Hepatocyte (in vitro differentiated cells): ENCODE results near the gene ANKRD7. TPM values are rescaled to one million over a fixed set of nuclear protein-coding genes. Genes with fewer than 3 reads are reported as not detected.

Experiments used
- DNase-seq: peaks from one replicate; pipeline ENCODE4 v3.0.0-alpha.2; 2016; ENCODE audit warnings: low spot score
- H2AFZ ChIP-seq: fragments of 200-600 bp; sonication (generic); 2 replicates; pipeline ENCODE4 v1.6.0; 2016; ENCODE audit warnings: antibody characterized with exemption, mild to moderate bottlenecking
- H3K27ac ChIP-seq: fragments of 200-600 bp; sonication (generic); 2 replicates; pipeline ENCODE4 v1.5.1; 2016; ENCODE audit warnings: mild to moderate bottlenecking
- H3K27me3 ChIP-seq: fragments of 200-600 bp; sonication (generic); 2 replicates; pipeline ENCODE4 v1.6.1; 2016
- H3K36me3 ChIP-seq: fragments of 200-600 bp; sonication (generic); replicated peaks from 2 replicates; pipeline ENCODE4 v1.5.1; 2016; ENCODE audit warnings: low read depth; ENCODE audit not compliant: insufficient read depth
- H3K4me1 ChIP-seq: fragments of 200-600 bp; sonication (generic); 2 replicates; pipeline ENCODE4 v1.5.1; 2016; ENCODE audit warnings: mild to moderate bottlenecking, moderate library complexity; ENCODE audit not compliant: insufficient read depth
- H3K4me2 ChIP-seq: fragments of 200-600 bp; sonication (generic); 2 replicates; pipeline ENCODE4 v1.6.0; 2016
- H3K4me3 ChIP-seq: fragments of 200-600 bp; sonication (generic); 2 replicates; pipeline ENCODE4 v1.5.1; 2016; ENCODE audit warnings: mild to moderate bottlenecking
- H3K79me2 ChIP-seq: fragments of 200-600 bp; sonication (generic); 2 replicates; pipeline ENCODE4 v1.6.0; 2017; ENCODE audit warnings: mild to moderate bottlenecking
- H3K9me2 ChIP-seq: fragments of 200-600 bp; sonication (generic); replicated peaks from 2 replicates; pipeline ENCODE4 v1.6.0; 2017; ENCODE audit warnings: mild to moderate bottlenecking; ENCODE audit not compliant: insufficient read depth
- H3K9me3 ChIP-seq: fragments of 200-600 bp; sonication (generic); 2 replicates; pipeline ENCODE4 v1.5.1; 2016; ENCODE audit warnings: low read depth, mild to moderate bottlenecking
- H4K20me1 ChIP-seq: fragments of 200-600 bp; sonication (generic); 2 replicates; pipeline ENCODE4 v1.6.0; 2016; ENCODE audit warnings: mild to moderate bottlenecking; ENCODE audit not compliant: insufficient read depth, poor library complexity, severe bottlenecking
- EZH2 ChIP-seq: fragments of 200-600 bp; sonication (generic); IDR thresholded peaks from 2 replicates; pipeline ENCODE4 v1.6.1; 2016; ENCODE audit warnings: antibody characterized with exemption, mild to moderate bottlenecking, borderline replicate concordance
- EZH2phosphoT487 ChIP-seq: fragments of 200-600 bp; sonication (generic); IDR thresholded peaks from one replicate; pipeline ENCODE4 v1.6.1; 2018; ENCODE audit warnings: antibody characterized with exemption, mild to moderate bottlenecking, low read depth, moderate library complexity; ENCODE audit not compliant: unreplicated experiment, severe bottlenecking
- WGBS: methylation state at CpG from one replicate; pipeline ENCODE4 v1.1.6; 2016; ENCODE audit warnings: low lambda C conversion rate; ENCODE audit errors: missing lambda C conversion rate; 5-methylcytosine and 5-hydroxymethylcytosine counted together
- polyA plus RNA-seq: library from polyadenylated mRNA; unstranded; fragments of >200 nt; fragmentation: Nextera tagmentation; extraction: Ambion mirVana; gene quantifications from 2 replicates; pipeline ENCODE4 v1.2.1, GENCODE V29; 2016
- total RNA-seq: library from RNA; depleted of rRNA; stranded (reverse); fragments of >200 nt; gene quantifications from 2 replicates; pipeline ENCODE4 v1.2.3, GENCODE V29; 2014
- TF ChIP-seq, protein P1 (sequence below): fragments of 200-600 bp; sonication (generic); IDR thresholded peaks from 2 replicates; pipeline ENCODE4 v1.5.1; 2016; ENCODE audit warnings: antibody characterized with exemption, mild to moderate bottlenecking; ENCODE audit not compliant: poor library complexity

The ANKRD7 gene
- total and polyA plus RNA-seq, 2 experiments from 2014 or later, result 0.10 to 0.34 TPM

DNA sequence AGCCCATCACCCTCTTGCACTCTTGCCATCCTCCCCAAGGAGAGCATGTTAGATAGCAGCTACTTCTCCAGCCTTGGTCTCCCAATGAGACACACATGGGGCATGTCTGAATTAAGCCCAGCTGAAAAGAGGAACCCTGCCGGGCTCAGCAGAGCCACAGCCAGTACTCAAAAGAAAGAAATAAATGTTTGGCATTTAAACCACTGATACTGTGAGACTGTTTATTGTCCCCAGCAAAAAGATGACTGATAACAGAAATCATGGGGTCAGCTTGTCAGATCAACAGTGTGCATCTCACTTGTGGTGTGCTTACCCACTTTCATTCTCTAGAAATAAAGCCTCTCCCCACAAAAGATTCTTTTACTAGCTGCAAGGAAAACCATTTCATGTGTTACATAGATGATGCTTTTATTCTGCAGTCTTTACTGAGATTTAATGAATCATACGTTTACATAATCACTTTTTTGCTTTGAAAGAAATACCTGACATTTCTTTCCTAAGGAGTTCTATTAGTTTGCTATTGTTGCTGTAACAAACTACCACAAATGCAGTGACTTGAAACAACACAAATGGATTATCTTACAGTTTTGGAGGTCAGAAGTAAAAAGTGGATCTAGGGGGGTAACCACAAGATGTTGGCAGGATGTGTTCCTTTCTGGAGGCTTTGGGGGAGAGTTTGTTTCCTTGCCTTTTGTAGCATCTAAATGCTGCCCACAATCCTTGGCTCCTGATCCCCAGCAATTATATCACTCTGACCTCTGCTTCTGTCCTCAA, 20.9 kb downstream of the ANKRD7 start:
- no peaks in the 10 kb centered on the region for H3K36me3 ChIP-seq
- no peak overlapping the region for H3K4me2 ChIP-seq
- H3K27ac ChIP-seq, result no peak overlapping the region
- no peaks in the 10 kb centered on the region for H3K27me3 ChIP-seq
- no peak for DNase-seq
- no peaks in the 10 kb centered on the region for H4K20me1 ChIP-seq
- no peaks in the 10 kb centered on the region for H3K9me2 ChIP-seq
- no peaks in the 10 kb centered on the region for H3K9me3 ChIP-seq
- no peak overlapping the region for H3K4me3 ChIP-seq
- H2AFZ ChIP-seq, result no peak overlapping the region
- whole genome bisulfite sequencing, result 31% methylated on average over 2 of the region's 2 CpGs
- no peaks in the 10 kb centered on the region for H3K4me1 ChIP-seq
- TF ChIP-seq, protein P1, sequence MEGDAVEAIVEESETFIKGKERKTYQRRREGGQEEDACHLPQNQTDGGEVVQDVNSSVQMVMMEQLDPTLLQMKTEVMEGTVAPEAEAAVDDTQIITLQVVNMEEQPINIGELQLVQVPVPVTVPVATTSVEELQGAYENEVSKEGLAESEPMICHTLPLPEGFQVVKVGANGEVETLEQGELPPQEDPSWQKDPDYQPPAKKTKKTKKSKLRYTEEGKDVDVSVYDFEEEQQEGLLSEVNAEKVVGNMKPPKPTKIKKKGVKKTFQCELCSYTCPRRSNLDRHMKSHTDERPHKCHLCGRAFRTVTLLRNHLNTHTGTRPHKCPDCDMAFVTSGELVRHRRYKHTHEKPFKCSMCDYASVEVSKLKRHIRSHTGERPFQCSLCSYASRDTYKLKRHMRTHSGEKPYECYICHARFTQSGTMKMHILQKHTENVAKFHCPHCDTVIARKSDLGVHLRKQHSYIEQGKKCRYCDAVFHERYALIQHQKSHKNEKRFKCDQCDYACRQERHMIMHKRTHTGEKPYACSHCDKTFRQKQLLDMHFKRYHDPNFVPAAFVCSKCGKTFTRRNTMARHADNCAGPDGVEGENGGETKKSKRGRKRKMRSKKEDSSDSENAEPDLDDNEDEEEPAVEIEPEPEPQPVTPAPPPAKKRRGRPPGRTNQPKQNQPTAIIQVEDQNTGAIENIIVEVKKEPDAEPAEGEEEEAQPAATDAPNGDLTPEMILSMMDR, result no peak
- TF ChIP-seq EZH2phosphoT487 (no peak), EZH2 (no peak)
- no peaks in the 10 kb centered on the region for H3K79me2 ChIP-seq

DNA sequence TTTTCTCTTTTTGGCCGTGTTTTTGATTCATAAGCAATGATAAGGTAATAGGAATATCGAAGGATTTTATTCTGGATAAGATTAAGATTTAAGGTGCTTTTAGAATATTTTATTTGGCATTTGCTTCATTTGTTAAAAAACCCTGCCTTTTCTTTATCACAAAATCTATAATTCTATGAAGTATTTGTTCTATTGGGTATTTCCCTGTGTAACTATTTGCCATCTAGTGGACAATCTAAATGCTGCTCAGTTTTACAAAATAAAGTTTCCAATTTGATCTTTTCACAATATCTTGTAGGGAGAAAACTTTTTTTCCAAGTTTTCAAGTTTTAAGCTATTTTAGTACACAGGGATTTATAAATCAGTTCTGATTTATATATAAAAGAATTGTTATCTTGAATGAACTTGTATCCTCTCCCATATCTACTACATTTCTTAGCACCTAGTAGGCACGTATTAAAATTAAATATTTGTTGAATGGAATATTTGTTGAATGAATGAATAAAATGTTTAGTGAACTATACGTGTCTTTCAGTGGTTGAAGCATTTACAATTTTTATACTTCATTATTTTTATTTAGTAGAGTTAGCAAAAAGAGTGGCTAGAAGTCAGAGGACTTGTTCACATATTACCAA, 26.5 kb downstream of the ANKRD7 start:
- DNase-seq, result no peak

GRCh38 chr7:118252087-118252486, 27.6 kb downstream of the ANKRD7 start:
- no peak for DNase-seq
- Histone ChIP-seq H3K79me2 (no peaks in the 10 kb centered on the region), H3K27ac (no peak overlapping the region), H3K36me3 (no peaks in the 10 kb centered on the region), H2AFZ (no peak overlapping the region), H3K4me3 (no peak overlapping the region), H3K4me1 (no peaks in the 10 kb centered on the region), H3K9me3 (no peaks in the 10 kb centered on the region), H3K9me2 (no peaks in the 10 kb centered on the region), H3K4me2 (no peak overlapping the region), H4K20me1 (no peaks in the 10 kb centered on the region), H3K27me3 (no peaks in the 10 kb centered on the region)
- TF ChIP-seq EZH2, result no peak
- TF ChIP-seq EZH2phosphoT487, result no peak
- WGBS, result 93% methylated on average over 1 of the region's 1 CpG

More for the DNA sequence above, 26.5 kb downstream of the ANKRD7 start:
- no peaks in the 10 kb centered on the region for H4K20me1 ChIP-seq
- 91% methylated on average over 4 of the region's 4 CpGs for WGBS
- no peak overlapping the region for H3K4me2 ChIP-seq
- H3K9me3 ChIP-seq, result no peaks in the 10 kb centered on the region
- no peaks in the 10 kb centered on the region for H3K4me1 ChIP-seq
- no peaks in the 10 kb centered on the region for H3K27me3 ChIP-seq
- H3K9me2 ChIP-seq, result no peaks in the 10 kb centered on the region
- no peak overlapping the region for H3K4me3 ChIP-seq
- no peak overlapping the region for H2AFZ ChIP-seq
- H3K27ac ChIP-seq, result no peak overlapping the region
- no peaks in the 10 kb centered on the region for H3K79me2 ChIP-seq
- no peaks in the 10 kb centered on the region for H3K36me3 ChIP-seq
- TF ChIP-seq, protein P1, result peak; percentile 47
- TF ChIP-seq EZH2phosphoT487 (no peak), EZH2 (no peak)

DNA sequence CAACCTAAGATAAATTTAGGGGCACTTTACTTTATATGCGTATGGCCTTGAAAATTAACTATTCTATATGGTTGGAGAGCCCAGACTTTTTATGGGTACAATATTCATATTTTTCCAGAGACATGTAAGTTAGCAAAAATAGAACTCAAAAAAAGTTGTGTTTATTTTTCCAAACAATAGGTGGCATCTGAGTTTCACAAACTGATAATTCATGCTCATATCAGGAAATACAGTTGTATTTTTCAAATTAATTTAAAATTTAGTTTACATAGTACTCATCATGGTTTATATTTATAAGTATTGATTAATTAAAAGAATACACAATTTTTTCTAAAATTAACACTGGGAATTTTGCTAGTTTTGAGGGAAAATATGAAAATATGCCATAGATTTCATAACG, 34.6 kb downstream of the ANKRD7 start:
- Histone ChIP-seq H3K9me2 (no peaks in the 10 kb centered on the region), H3K9me3 (no peaks in the 10 kb centered on the region), H3K27ac (no peak overlapping the region), H3K4me1 (no peaks in the 10 kb centered on the region), H3K36me3 (no peaks in the 10 kb centered on the region), H3K27me3 (no peaks in the 10 kb centered on the region), H3K79me2 (no peaks in the 10 kb centered on the region), H2AFZ (no peak overlapping the region), H3K4me3 (no peak overlapping the region), H4K20me1 (no peaks in the 10 kb centered on the region), H3K4me2 (no peak overlapping the region)
- 96% methylated on average over 2 of the region's 2 CpGs for WGBS
- no peak for DNase-seq
- TF ChIP-seq EZH2, result no peak
- TF ChIP-seq, protein P1, result peak; percentile 42
- no peak for TF ChIP-seq EZH2phosphoT487
